NB4 (cell line): ENCODE results near the gene GALK2.

Experiments used
- DNase-seq: peaks from one replicate; pipeline ENCODE4 v3.0.0; 2010; ENCODE audit warnings: low read depth
- H3K4me3 ChIP-seq: one replicate; pipeline ENCODE4 v1.5.1; 2011; ENCODE audit warnings: mild to moderate bottlenecking, low read depth, low read length, moderate library complexity
- CTCF ChIP-seq: IDR thresholded peaks from one replicate; pipeline ENCODE4 v1.5.1; 2012; ENCODE audit warnings: low read depth, low read length
- MAX ChIP-seq: IDR thresholded peaks from 2 replicates; pipeline ENCODE4 v1.6.1; 2011; ENCODE audit warnings: low read depth, low read length
- MYC ChIP-seq: IDR thresholded peaks from 2 replicates; pipeline ENCODE4 v1.6.1; 2011; ENCODE audit warnings: low read depth, low read length
- POLR2A ChIP-seq: IDR thresholded peaks from 2 replicates; pipeline ENCODE4 v1.6.1; 2011; ENCODE audit warnings: mild to moderate bottlenecking; ENCODE audit not compliant: insufficient read length; ENCODE audit errors: extremely low read depth

Gene GALK2

GRCh38 chr15:49278751-49279150, 108.7 kb downstream of the GALK2 start:
- H3K4me3 ChIP-seq = no peak overlapping the region
- no peak for TF ChIP-seq POLR2A
- TF ChIP-seq CTCF = no peak
- no peak for TF ChIP-seq MAX
- no peak for TF ChIP-seq MYC
- no peak for DNase-seq

- no peak for TF ChIP-seq CTCF
- no peak for TF ChIP-seq MAX
- TF ChIP-seq POLR2A = no peak
- no peak for TF ChIP-seq MYC
- peak; percentile 2 for DNase-seq
These were observed 109.7 kb downstream of the GALK2 start for GRCh38 chr15:49279521-49280456.

GRCh38 chr15:49282366-49282765, 112.3 kb downstream of the GALK2 start:
- DNase-seq = no peak
- TF ChIP-seq MYC = no peak
- no peak for TF ChIP-seq MAX
- no peak for TF ChIP-seq CTCF
- no peak overlapping the region for H3K4me3 ChIP-seq

More at GRCh38 chr15:49279521-49280456, 109.7 kb downstream of the GALK2 start:
- no peak overlapping the region for H3K4me3 ChIP-seq

- no peak for TF ChIP-seq CTCF
- TF ChIP-seq MYC = no peak
- TF ChIP-seq POLR2A = no peak
- TF ChIP-seq MAX = no peak
- H3K4me3 ChIP-seq = no peak overlapping the region
- DNase-seq = no peak
These were observed 116.8 kb downstream of the GALK2 start for GRCh38 chr15:49286649-49287404.

GRCh38 chr15:49287481-49287880, 117.4 kb downstream of the GALK2 start:
- no peak for DNase-seq
- no peak overlapping the region for H3K4me3 ChIP-seq
- TF ChIP-seq POLR2A (no peak), MYC (no peak), MAX (no peak)
